ENCODE results near the gene RNASEH2A.

DNA sequence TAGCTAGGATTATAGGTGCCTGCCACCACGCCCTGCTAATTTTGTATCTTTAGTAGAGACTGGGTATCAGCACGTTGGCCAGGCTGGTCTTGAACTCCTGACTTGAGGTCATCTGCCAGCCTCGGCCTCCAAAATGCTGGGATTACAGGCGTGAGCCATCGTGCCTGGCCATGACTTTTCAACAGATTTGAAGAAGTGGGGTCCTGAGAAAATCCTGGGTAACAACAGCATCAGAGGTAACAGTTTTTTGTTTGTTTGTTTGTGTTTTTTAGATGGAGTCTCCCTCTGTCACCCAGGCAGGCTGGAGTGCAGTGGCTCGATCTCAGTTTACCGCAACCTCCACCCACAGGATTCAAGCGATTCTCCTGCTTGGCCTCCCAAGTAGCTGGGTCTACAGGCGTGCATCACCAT is 11.4 kb upstream of the RNASEH2A start:
- no peak for TF ChIP-seq CTCF (IDR thresholded peaks at IDR 0.05; ENCODE audit: low read depth, low read length)
- no peak for TF ChIP-seq EZH2phosphoT487 (IDR thresholded peaks at IDR 0.05; ENCODE audit: low read depth)

Measured in OCI-LY3 (cell line).